Measurements from ENCODE around the gene MAGI3. TPM values are rescaled to one million over a fixed set of nuclear protein-coding genes. Genes with fewer than 3 reads are reported as not detected.

Gene MAGI3
- 7.2 and 8.3 TPM in 2 replicates for total RNA-seq

GRCh38 chr1:113389953-113390834, at the start of gene MAGI3:
TSS of gene MAGI3 (plus strand) at chr1:113390515. CDS start at chr1:113391034, 519 bp downstream.
- H3K4me1 ChIP-seq (ENCODE audit: insufficient read depth, low read length): peaks cover 23% of the 10 kb centered on the region
- DNase-seq (ENCODE audit: insufficient read length, low spot score, missing footprints): peak; percentile 98
- peaks cover 30% of the 10 kb centered on the region for H3K79me2 ChIP-seq (ENCODE audit: insufficient read depth, low read length)
- H3K9me3 ChIP-seq (ENCODE audit: low read depth, low read length): no peaks in the 10 kb centered on the region
- H3K27me3 ChIP-seq (ENCODE audit: insufficient read depth, low read length): no peaks in the 10 kb centered on the region
- H3K4me2 ChIP-seq (ENCODE audit: insufficient read depth, low read length): peak within 1 kb of the TSS; percentile 100
- no peaks in the 10 kb centered on the region for H3K36me3 ChIP-seq (ENCODE audit: insufficient read depth, low read length)
- no peak for TF ChIP-seq CTCF (IDR thresholded peaks at IDR 0.05; ENCODE audit: extremely low read depth, low read depth, low read length)
- H3K27ac ChIP-seq (ENCODE audit: low read depth, low read length): peak within 1 kb of the TSS; percentile 65
- peak within 1 kb of the TSS; percentile 99 for H2AFZ ChIP-seq (ENCODE audit: low read length)
- peaks cover 3% of the 10 kb centered on the region for H4K20me1 ChIP-seq (ENCODE audit: insufficient read depth, low read length)
- peak within 1 kb of the TSS; percentile 87 for H3K4me3 ChIP-seq (ENCODE audit: insufficient read depth, low read length)

- no peak for DNase-seq (ENCODE audit: insufficient read length, low spot score, missing footprints)
- no peak overlapping the region for H3K4me3 ChIP-seq (ENCODE audit: insufficient read depth, low read length)
- no peaks in the 10 kb centered on the region for H3K4me1 ChIP-seq (ENCODE audit: insufficient read depth, low read length)
- no peaks in the 10 kb centered on the region for H4K20me1 ChIP-seq (ENCODE audit: insufficient read depth, low read length)
- no peak overlapping the region for H3K27ac ChIP-seq (ENCODE audit: low read depth, low read length)
- no peak overlapping the region for H2AFZ ChIP-seq (ENCODE audit: low read length)
- no peak overlapping the region for H3K4me2 ChIP-seq (ENCODE audit: insufficient read depth, low read length)
- TF ChIP-seq CTCF (IDR thresholded peaks at IDR 0.05; ENCODE audit: extremely low read depth, low read depth, low read length): no peak
- H3K9me3 ChIP-seq (ENCODE audit: low read depth, low read length): no peaks in the 10 kb centered on the region
- H3K27me3 ChIP-seq (ENCODE audit: insufficient read depth, low read length): no peaks in the 10 kb centered on the region
- no peaks in the 10 kb centered on the region for H3K36me3 ChIP-seq (ENCODE audit: insufficient read depth, low read length)
- no peaks in the 10 kb centered on the region for H3K79me2 ChIP-seq (ENCODE audit: insufficient read depth, low read length)
Observed at GRCh38 chr1:113353580-113353979, 36.7 kb upstream of the MAGI3 start.

DNA sequence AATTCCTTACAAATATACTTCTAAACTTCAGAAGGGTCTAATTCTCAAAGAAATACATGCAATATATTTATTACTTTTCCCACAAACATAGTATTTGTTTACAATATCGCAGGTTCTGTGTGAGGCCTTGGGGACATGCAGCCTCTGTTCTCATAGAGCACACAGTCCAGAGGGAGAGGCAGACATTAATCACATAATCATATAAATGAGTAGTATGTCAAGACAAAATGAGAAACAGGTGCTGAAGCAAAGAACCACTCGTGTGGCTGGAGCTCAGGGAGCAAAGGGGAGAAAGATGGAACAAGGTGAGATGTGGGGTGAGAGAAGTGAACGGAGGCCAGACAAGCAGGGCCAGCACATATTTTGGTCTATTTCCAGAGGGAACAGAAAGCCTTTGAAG, 26.4 kb upstream of the MAGI3 start:
- Histone ChIP-seq H3K36me3 (ENCODE audit: insufficient read depth, low read length) (no peaks in the 10 kb centered on the region), H3K27ac (ENCODE audit: low read depth, low read length) (no peak overlapping the region), H3K4me1 (ENCODE audit: insufficient read depth, low read length) (no peaks in the 10 kb centered on the region), H4K20me1 (ENCODE audit: insufficient read depth, low read length) (no peaks in the 10 kb centered on the region), H2AFZ (ENCODE audit: low read length) (no peak overlapping the region), H3K79me2 (ENCODE audit: insufficient read depth, low read length) (no peaks in the 10 kb centered on the region), H3K4me2 (ENCODE audit: insufficient read depth, low read length) (no peak overlapping the region), H3K27me3 (ENCODE audit: insufficient read depth, low read length) (peaks cover 3% of the 10 kb centered on the region), H3K9me3 (ENCODE audit: low read depth, low read length) (no peaks in the 10 kb centered on the region), H3K4me3 (ENCODE audit: insufficient read depth, low read length) (no peak overlapping the region)
- TF ChIP-seq CTCF (IDR thresholded peaks at IDR 0.05; ENCODE audit: extremely low read depth, low read depth, low read length): no peak
- DNase-seq (ENCODE audit: insufficient read length, low spot score, missing footprints): no peak

DNA sequence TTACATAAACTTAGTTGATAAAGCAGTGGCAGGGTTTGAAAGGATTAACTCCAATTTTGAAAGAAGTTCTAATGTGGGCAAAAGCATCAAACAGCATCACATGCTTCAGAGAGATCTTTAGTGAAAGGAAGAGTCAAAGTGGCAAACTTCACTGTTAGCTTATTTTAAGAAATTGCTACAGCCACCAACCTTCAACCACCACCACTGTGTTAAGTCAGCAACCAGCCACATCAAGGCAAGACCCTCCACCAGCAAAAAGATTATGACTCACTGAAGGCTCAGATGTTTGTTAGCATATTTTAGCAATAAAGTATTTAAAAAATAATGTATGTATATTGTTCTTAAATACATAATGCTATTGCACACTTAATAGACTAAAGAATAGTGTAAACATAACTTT, 21.3 kb upstream of the MAGI3 start:
- no peak for DNase-seq (ENCODE audit: insufficient read length, low spot score, missing footprints)
- no peak for TF ChIP-seq CTCF (IDR thresholded peaks at IDR 0.05; ENCODE audit: extremely low read depth, low read depth, low read length)
- Histone ChIP-seq H3K36me3 (ENCODE audit: insufficient read depth, low read length) (no peaks in the 10 kb centered on the region), H3K9me3 (ENCODE audit: low read depth, low read length) (no peaks in the 10 kb centered on the region), H4K20me1 (ENCODE audit: insufficient read depth, low read length) (no peaks in the 10 kb centered on the region), H3K27me3 (ENCODE audit: insufficient read depth, low read length) (peaks cover 2% of the 10 kb centered on the region), H3K4me3 (ENCODE audit: insufficient read depth, low read length) (no peak overlapping the region), H3K4me2 (ENCODE audit: insufficient read depth, low read length) (no peak overlapping the region), H3K4me1 (ENCODE audit: insufficient read depth, low read length) (no peaks in the 10 kb centered on the region), H2AFZ (ENCODE audit: low read length) (no peak overlapping the region), H3K27ac (ENCODE audit: low read depth, low read length) (no peak overlapping the region), H3K79me2 (ENCODE audit: insufficient read depth, low read length) (no peaks in the 10 kb centered on the region)

All from osteoblast (primary cell).